Neural cell (in vitro differentiated cells): ENCODE measurements around the gene LCE2A. TPM values are rescaled to one million over a fixed set of nuclear protein-coding genes. Genes with fewer than 3 reads are reported as not detected.
"Not testable (repeated sequence)": the region's sequence is repeated elsewhere in the genome, so short reads cannot be mapped to it uniquely, and the experiment has no call there.

Source experiments
- H2AFZ ChIP-seq: fragments of 200-600, 300-800 bp; sonication (generic), shearing (Covaris generic); 2 replicates; pipeline ENCODE4 v1.6.0; 2014; ENCODE audit warnings: low read depth, mild to moderate bottlenecking, antibody characterized with exemption, low read length, moderate library complexity
- H3F3A ChIP-seq: fragments of 200-600 bp; shearing (Covaris generic); 2 replicates; pipeline ENCODE4 v1.6.1; 2016; ENCODE audit warnings: mild to moderate bottlenecking, moderate library complexity, mixed read lengths, antibody characterized with exemption, low read length; ENCODE audit not compliant: insufficient read depth, poor library complexity, severe bottlenecking
- H3K27ac ChIP-seq: fragments of 200-600, 300-800 bp; sonication (generic), shearing (Covaris generic); 2 replicates; pipeline ENCODE4 v1.5.1; 2014; ENCODE audit warnings: mild to moderate bottlenecking, low read length, moderate library complexity
- H3K27me3 ChIP-seq: fragments of 300-800, 200-600 bp; sonication (generic), shearing (Covaris generic); 2 replicates; pipeline ENCODE4 v1.6.0; 2014; ENCODE audit warnings: mild to moderate bottlenecking, low read depth, low read length, moderate library complexity; ENCODE audit not compliant: insufficient read depth
- H3K36me3 ChIP-seq: fragments of 300-800, 200-600 bp; sonication (generic), shearing (Covaris generic); 2 replicates; pipeline ENCODE4 v1.5.1; 2014; ENCODE audit warnings: mild to moderate bottlenecking, antibody characterized with exemption, low read length, moderate library complexity; ENCODE audit not compliant: insufficient read depth
- H3K4me2 ChIP-seq: fragments of 300-800, 200-600 bp; sonication (generic), shearing (Covaris generic); 2 replicates; pipeline ENCODE4 v1.6.0; 2014; ENCODE audit warnings: mild to moderate bottlenecking, low read length
- H3K4me3 ChIP-seq: fragments of 300-800, 200-600 bp; sonication (generic), shearing (Covaris generic); 2 replicates; pipeline ENCODE4 v1.5.1; 2014; ENCODE audit warnings: mild to moderate bottlenecking, low read length, moderate library complexity
- H3K79me2 ChIP-seq: fragments of 200-600 bp; shearing (Covaris generic); replicated peaks from 2 replicates; pipeline ENCODE4 v1.6.0; 2014; ENCODE audit warnings: mild to moderate bottlenecking, low read length, moderate library complexity; ENCODE audit not compliant: insufficient read depth
- H3K9ac ChIP-seq: fragments of 300-800, 200-600 bp; sonication (generic), shearing (Covaris generic); 2 replicates; pipeline ENCODE4 v1.6.1; 2016; ENCODE audit warnings: mild to moderate bottlenecking, low read length, mixed read lengths
- H3K9me2 ChIP-seq: fragments of 200-600 bp; shearing (Covaris generic); 2 replicates; pipeline ENCODE4 v1.6.1; 2016; ENCODE audit warnings: mild to moderate bottlenecking, low read length, mixed read lengths; ENCODE audit not compliant: insufficient read depth
- H3K9me3 ChIP-seq: fragments of 200-600, 300-800 bp; sonication (generic), shearing (Covaris generic); 2 replicates; pipeline ENCODE4 v1.6.1; 2016; ENCODE audit warnings: mild to moderate bottlenecking, mixed run types, low read length, moderate library complexity, mixed read lengths
- H4K20me1 ChIP-seq: fragments of 200-600 bp; shearing (Covaris generic); 2 replicates; pipeline ENCODE4 v1.6.1; 2016; ENCODE audit warnings: mild to moderate bottlenecking, mixed run types; ENCODE audit not compliant: insufficient read depth
- CTCF ChIP-seq: fragments of 450-650 bp; IDR thresholded peaks from 2 replicates; pipeline ENCODE4 v1.5.1; 2014; ENCODE audit warnings: antibody characterized with exemption, mild to moderate bottlenecking, moderate library complexity; ENCODE audit not compliant: poor library complexity, severe bottlenecking
- EP300 ChIP-seq: fragments of 450-650 bp; conservative IDR thresholded peaks from 2 replicates; pipeline ENCODE4 v1.6.1; 2014; ENCODE audit warnings: antibody characterized with exemption, mild to moderate bottlenecking, moderate library complexity; ENCODE audit not compliant: poor library complexity, severe bottlenecking
- EZH2 ChIP-seq: fragments of 200-600, 300-800 bp; shearing (Covaris generic), sonication (generic); IDR thresholded peaks from 2 replicates; pipeline ENCODE4 v1.6.1; 2014; ENCODE audit warnings: antibody characterized with exemption, low read length, borderline replicate concordance, mild to moderate bottlenecking; ENCODE audit not compliant: insufficient read depth, poor library complexity, severe bottlenecking
- MXI1 ChIP-seq: fragments of 450-650 bp; conservative IDR thresholded peaks from 2 replicates; pipeline ENCODE4 v1.6.1; 2014; ENCODE audit warnings: antibody characterized with exemption, mild to moderate bottlenecking; ENCODE audit not compliant: poor library complexity, severe bottlenecking
- POLR2AphosphoS5 ChIP-seq: IDR thresholded peaks from 2 replicates; pipeline ENCODE4 v1.6.1; 2012
- RAD21 ChIP-seq: fragments of 450-650 bp; conservative IDR thresholded peaks from 2 replicates; pipeline ENCODE4 v1.6.1; 2014; ENCODE audit warnings: antibody characterized with exemption, mild to moderate bottlenecking, moderate library complexity
- REST ChIP-seq: IDR thresholded peaks from 2 replicates; pipeline ENCODE4 v1.6.1; 2012; ENCODE audit warnings: borderline replicate concordance
- SMC3 ChIP-seq: fragments of 450-650 bp; conservative IDR thresholded peaks from 2 replicates; pipeline ENCODE4 v1.6.1; 2014; ENCODE audit warnings: antibody characterized with exemption, mild to moderate bottlenecking, moderate library complexity; ENCODE audit not compliant: poor library complexity
- TAF1 ChIP-seq: IDR thresholded peaks from 2 replicates; pipeline ENCODE4 v1.6.1; 2012; ENCODE audit warnings: low read depth
- polyA plus RNA-seq: library from polyadenylated mRNA; depleted of rRNA; stranded (reverse); fragments of >200 nt; gene quantifications from 2 replicates; pipeline ENCODE4 v1.2.3, GENCODE V29; 2014

The LCE2A gene
- polyA plus RNA-seq, 1 donor from 2014 or later: not detected

- peaks cover 4% of the 10 kb centered on the region for H3K9me3 ChIP-seq
- TF ChIP-seq RAD21: no peak
- TF ChIP-seq SMC3: no peak
- no peak for TF ChIP-seq EZH2
- TF ChIP-seq POLR2AphosphoS5: no peak
- no peak for TF ChIP-seq CTCF
- no peak for TF ChIP-seq REST
- no peak for TF ChIP-seq TAF1
- TF ChIP-seq EP300: no peak
- no peak for TF ChIP-seq MXI1
- no peaks in the 10 kb centered on the region for H3K9me2 ChIP-seq
- no peak overlapping the region for H3K4me3 ChIP-seq
- no peaks in the 10 kb centered on the region for H3K79me2 ChIP-seq
- H3F3A ChIP-seq: no peaks in the 10 kb centered on the region
- no peak overlapping the region for H3K27ac ChIP-seq
- no peaks in the 10 kb centered on the region for H4K20me1 ChIP-seq
- no peaks in the 10 kb centered on the region for H3K36me3 ChIP-seq
- no peak overlapping the region for H2AFZ ChIP-seq
- H3K27me3 ChIP-seq: no peaks in the 10 kb centered on the region
- H3K4me2 ChIP-seq: no peak overlapping the region
- H3K9ac ChIP-seq: no peak overlapping the region
Observed at GRCh38 chr1:152673016-152673415, 25.1 kb upstream of the LCE2A start.

GRCh38 chr1:152674983-152675382 is 23.2 kb upstream of the LCE2A start, which contains the start of gene LCE2C:
TSS of gene LCE2C (plus strand) at chr1:152675279. CDS start at chr1:152676016, 737 bp downstream.
- H3K4me2 ChIP-seq, H3K79me2 ChIP-seq, H3K9ac ChIP-seq, H4K20me1 ChIP-seq, H3F3A ChIP-seq, H2AFZ ChIP-seq, H3K27me3 ChIP-seq, H3K9me3 ChIP-seq, H3K9me2 ChIP-seq, H3K27ac ChIP-seq, H3K36me3 ChIP-seq, H3K4me3 ChIP-seq: not testable (repeated sequence)

GRCh38 chr1:152679459-152679858 is 18.7 kb upstream of the LCE2A start:
- TF ChIP-seq SMC3: no peak
- TF ChIP-seq EZH2: no peak
- no peak for TF ChIP-seq MXI1
- no peak for TF ChIP-seq CTCF
- TF ChIP-seq EP300: no peak
- TF ChIP-seq TAF1: no peak
- TF ChIP-seq POLR2AphosphoS5: no peak
- TF ChIP-seq REST: no peak
- TF ChIP-seq RAD21: no peak
- no peak overlapping the region for H3K9ac ChIP-seq
- no peaks in the 10 kb centered on the region for H3K27me3 ChIP-seq
- H3K4me2 ChIP-seq: no peak overlapping the region
- H3F3A ChIP-seq: no peaks in the 10 kb centered on the region
- H4K20me1 ChIP-seq: no peaks in the 10 kb centered on the region
- H3K4me3 ChIP-seq: no peak overlapping the region
- H2AFZ ChIP-seq: no peak overlapping the region
- no peaks in the 10 kb centered on the region for H3K79me2 ChIP-seq
- H3K27ac ChIP-seq: no peak overlapping the region
- no peaks in the 10 kb centered on the region for H3K9me2 ChIP-seq
- peaks cover 9% of the 10 kb centered on the region for H3K9me3 ChIP-seq
- H3K36me3 ChIP-seq: no peaks in the 10 kb centered on the region
